Gastrocnemius medialis (tissue), 4 donors: Measurements from ENCODE around the gene GPAT3.

Source experiments
- POLR2A ChIP-seq, 2 donors: fragments of 450-650 bp; IDR thresholded peaks; one replicate each; pipeline ENCODE4 v1.6.1; 2017; ENCODE audit warnings: antibody characterized with exemption in 2 of 2, mild to moderate bottlenecking in 2 of 2, moderate library complexity in 2 of 2
- TF ChIP-seq, protein P1 (sequence below), 5 experiments: fragments of 450-650 bp in 3 of 5; fragments of 200-600 bp in 2 of 5; sonication (generic) in 2 of 5; IDR thresholded peaks in 4 of 5; conservative IDR thresholded peaks in 1 of 5; 1 replicate in 4 of 5; 2 replicates in 1 of 5; pipeline ENCODE4 v1.5.1; 2016 to 2019; ENCODE audit warnings: antibody characterized with exemption in 5 of 5, mild to moderate bottlenecking in 3 of 5, moderate library complexity in 3 of 5

DNA sequence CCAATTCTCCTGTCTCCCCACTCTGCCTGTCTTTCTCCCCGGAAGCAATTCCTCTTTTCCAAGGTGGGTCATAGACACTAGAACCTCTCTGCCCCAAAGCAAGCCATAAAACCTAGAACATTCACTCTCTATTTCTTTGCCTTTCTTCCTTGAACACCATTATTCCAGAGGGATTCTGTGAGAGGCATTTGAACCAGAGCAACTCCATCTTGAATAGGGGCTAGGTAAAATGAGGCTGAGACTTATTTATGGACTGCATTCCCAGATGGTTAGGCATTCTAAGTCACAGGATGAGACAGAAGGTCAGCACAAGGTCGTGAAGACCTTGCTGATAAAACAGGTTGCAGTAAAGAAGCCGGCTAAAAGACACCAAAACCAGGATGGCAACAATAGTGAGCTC, 13.7 kb upstream of the GPAT3 start:
- TF ChIP-seq, protein P1, sequence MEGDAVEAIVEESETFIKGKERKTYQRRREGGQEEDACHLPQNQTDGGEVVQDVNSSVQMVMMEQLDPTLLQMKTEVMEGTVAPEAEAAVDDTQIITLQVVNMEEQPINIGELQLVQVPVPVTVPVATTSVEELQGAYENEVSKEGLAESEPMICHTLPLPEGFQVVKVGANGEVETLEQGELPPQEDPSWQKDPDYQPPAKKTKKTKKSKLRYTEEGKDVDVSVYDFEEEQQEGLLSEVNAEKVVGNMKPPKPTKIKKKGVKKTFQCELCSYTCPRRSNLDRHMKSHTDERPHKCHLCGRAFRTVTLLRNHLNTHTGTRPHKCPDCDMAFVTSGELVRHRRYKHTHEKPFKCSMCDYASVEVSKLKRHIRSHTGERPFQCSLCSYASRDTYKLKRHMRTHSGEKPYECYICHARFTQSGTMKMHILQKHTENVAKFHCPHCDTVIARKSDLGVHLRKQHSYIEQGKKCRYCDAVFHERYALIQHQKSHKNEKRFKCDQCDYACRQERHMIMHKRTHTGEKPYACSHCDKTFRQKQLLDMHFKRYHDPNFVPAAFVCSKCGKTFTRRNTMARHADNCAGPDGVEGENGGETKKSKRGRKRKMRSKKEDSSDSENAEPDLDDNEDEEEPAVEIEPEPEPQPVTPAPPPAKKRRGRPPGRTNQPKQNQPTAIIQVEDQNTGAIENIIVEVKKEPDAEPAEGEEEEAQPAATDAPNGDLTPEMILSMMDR (IDR thresholded peaks at IDR 0.05 in 4 of 5, conservative IDR thresholded peaks at IDR 0.05 in 1 of 5), result no peak
- TF ChIP-seq POLR2A (IDR thresholded peaks at IDR 0.05), result no peak
